GM19043 (cell line): ENCODE data around the gene MRGPRD.
"Not testable (repeated sequence)": the region's sequence is repeated elsewhere in the genome, so short reads cannot be mapped to it uniquely, and the experiment has no call there.

Experiments
- ATAC-seq: cut with Tn5 transposase; IDR thresholded peaks from one replicate; pipeline ENCODE4 v1.9.1; 2021; ENCODE audit warnings: low read depth; ENCODE audit not compliant: unreplicated experiment

MRGPRD gene

GRCh38 chr11:68994894-68995285 is 14.1 kb upstream of the MRGPRD start:
- ATAC-seq = no peak

GRCh38 chr11:68994161-68994893 is 13.5 kb upstream of the MRGPRD start:
- ATAC-seq = no peak

- no peak for ATAC-seq
Observed at GRCh38 chr11:68993546-68993945, 12.8 kb upstream of the MRGPRD start.

GRCh38 chr11:68992743-68993255 is 12.0 kb upstream of the MRGPRD start:
- no peak for ATAC-seq

GRCh38 chr11:68990995-68991780 is 10.4 kb upstream of the MRGPRD start:
- no peak for ATAC-seq

GRCh38 chr11:68989936-68990606 is 9.3 kb upstream of the MRGPRD start:
- no peak for ATAC-seq

GRCh38 chr11:68988491-68988890 is 7.7 kb upstream of the MRGPRD start:
- no peak for ATAC-seq

GRCh38 chr11:68987211-68987610 is 6.4 kb upstream of the MRGPRD start:
- no peak for ATAC-seq

- ATAC-seq = no peak
Observed at GRCh38 chr11:68983801-68984200, 3.0 kb upstream of the MRGPRD start.

- no peak for ATAC-seq
Observed at GRCh38 chr11:68982134-68982533, 1.3 kb upstream of the MRGPRD start.

- no peak for ATAC-seq
Observed at GRCh38 chr11:68979931-68980775, 633 bp downstream of the MRGPRD start.

GRCh38 chr11:68978931-68979594 is 1.7 kb downstream of the MRGPRD start:
- ATAC-seq = no peak

GRCh38 chr11:68978626-68978930 is 2.2 kb downstream of the MRGPRD start:
- no peak for ATAC-seq

- ATAC-seq = no peak
Observed at GRCh38 chr11:68977781-68978625, 2.8 kb downstream of the MRGPRD start.

- no peak for ATAC-seq
Observed at GRCh38 chr11:68976563-68976962, 4.2 kb downstream of the MRGPRD start.

GRCh38 chr11:68976095-68976494 is 4.7 kb downstream of the MRGPRD start:
- no peak for ATAC-seq

GRCh38 chr11:68974421-68975194 is 6.2 kb downstream of the MRGPRD start:
- ATAC-seq = no peak

- not testable (repeated sequence) for ATAC-seq
Observed at GRCh38 chr11:68973706-68974105, 7.1 kb downstream of the MRGPRD start.
